Retinal pigment epithelial cell (primary cell): ENCODE data around the gene XPR1.
"Not testable (repeated sequence)": the region's sequence is repeated elsewhere in the genome, so short reads cannot be mapped to it uniquely, and the experiment has no call there.

Experiments
- DNase-seq: peaks from one replicate; pipeline ENCODE4 v3.0.0-alpha.2; 2010; ENCODE audit warnings: low read depth
- H3K4me3 ChIP-seq: 2 replicates; pipeline ENCODE4 v1.5.1; 2011; ENCODE audit warnings: mild to moderate bottlenecking, low read length, control low read depth, moderate library complexity
- TF ChIP-seq, protein P1 (sequence below): conservative IDR thresholded peaks from 2 replicates; pipeline ENCODE4 v1.5.1; 2011; ENCODE audit warnings: low read depth, low read length, control low read depth, inconsistent platforms

The XPR1 gene

DNA sequence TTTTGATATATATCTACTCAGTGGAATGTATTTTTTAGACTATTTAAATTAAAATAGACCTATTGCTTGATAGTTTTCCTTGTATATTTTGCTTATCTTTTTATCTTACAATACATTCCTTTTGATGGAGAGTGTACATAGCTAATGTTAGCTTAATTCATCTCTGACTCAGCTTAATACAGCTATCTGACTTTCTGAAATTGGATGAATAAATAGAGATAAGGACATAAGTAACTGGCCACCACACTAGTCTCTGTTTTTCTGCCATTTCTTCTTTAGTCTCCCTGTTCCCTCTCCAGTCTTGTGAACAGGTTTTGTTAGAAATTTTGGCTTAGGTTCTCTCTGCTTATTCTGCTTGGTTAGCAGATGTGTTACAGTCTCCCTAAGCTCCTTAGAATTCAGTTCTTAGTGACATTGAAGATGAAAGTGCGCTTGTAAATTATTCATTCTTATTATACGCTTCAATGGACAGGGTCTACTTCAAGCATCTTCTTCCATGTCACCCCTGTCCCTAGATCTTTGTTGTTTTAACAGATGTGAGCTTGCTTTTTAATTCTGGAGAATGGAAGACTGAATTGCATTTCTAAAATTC is 59.6 kb downstream of the XPR1 start:
- DNase-seq = no peak
- TF ChIP-seq, protein P1, sequence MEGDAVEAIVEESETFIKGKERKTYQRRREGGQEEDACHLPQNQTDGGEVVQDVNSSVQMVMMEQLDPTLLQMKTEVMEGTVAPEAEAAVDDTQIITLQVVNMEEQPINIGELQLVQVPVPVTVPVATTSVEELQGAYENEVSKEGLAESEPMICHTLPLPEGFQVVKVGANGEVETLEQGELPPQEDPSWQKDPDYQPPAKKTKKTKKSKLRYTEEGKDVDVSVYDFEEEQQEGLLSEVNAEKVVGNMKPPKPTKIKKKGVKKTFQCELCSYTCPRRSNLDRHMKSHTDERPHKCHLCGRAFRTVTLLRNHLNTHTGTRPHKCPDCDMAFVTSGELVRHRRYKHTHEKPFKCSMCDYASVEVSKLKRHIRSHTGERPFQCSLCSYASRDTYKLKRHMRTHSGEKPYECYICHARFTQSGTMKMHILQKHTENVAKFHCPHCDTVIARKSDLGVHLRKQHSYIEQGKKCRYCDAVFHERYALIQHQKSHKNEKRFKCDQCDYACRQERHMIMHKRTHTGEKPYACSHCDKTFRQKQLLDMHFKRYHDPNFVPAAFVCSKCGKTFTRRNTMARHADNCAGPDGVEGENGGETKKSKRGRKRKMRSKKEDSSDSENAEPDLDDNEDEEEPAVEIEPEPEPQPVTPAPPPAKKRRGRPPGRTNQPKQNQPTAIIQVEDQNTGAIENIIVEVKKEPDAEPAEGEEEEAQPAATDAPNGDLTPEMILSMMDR = no peak
- H3K4me3 ChIP-seq = no peak overlapping the region

DNA sequence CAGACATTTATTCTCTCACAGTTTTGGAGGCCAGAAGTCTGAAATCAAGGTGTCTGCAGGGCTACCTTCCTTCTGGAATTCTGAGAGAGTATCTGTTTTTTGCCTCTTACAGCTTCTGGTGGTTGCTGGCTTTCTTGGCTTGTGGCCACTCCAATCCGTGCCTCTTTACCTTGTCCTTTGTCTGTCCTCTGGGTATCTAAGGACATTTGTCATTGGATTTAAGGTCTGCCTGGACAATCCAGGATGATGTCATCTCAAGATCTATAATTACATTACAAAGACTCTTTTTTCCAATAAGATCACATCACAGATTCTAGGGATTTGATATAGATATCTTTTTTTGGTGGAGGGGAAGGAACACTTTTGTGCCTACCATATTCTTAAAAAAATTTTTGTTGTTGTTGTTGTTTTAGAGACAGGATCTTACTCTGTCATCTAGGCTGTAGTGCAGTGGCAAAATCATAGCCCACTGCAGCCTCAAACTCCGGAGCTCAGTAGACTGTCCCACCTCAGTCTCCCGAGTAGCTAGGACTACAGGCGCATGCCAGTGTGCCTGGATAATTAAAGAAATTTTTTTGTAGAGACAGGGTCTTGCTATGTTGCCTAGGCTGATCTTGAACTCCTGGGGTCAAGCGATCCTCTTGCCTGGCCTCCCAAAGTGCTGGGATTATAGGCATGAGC is 61.9 kb downstream of the XPR1 start:
- TF ChIP-seq, protein P1 = no peak
- no peak for DNase-seq
- no peak overlapping the region for H3K4me3 ChIP-seq

DNA sequence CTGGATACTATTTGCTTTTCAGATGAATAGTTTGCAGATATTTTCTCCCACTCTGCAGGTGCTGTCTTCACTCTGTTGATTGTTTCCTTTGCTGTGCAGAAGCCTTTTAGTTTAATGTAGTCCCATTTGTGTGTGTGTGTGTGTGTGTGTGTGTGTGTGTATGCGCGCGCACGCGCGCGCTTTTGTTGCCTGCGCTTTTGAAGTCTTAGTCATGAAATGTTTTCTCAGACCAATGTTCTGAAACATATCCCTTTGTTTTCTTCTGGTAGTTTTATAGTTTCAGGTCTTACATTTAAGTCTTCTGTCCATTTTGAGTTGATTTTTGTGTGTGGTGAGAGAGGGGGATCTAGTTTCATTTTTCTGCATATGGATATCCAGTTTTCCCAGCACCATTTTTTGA is 63.5 kb downstream of the XPR1 start:
- TF ChIP-seq, protein P1 = no peak
- no peak for DNase-seq
- no peak overlapping the region for H3K4me3 ChIP-seq

DNA sequence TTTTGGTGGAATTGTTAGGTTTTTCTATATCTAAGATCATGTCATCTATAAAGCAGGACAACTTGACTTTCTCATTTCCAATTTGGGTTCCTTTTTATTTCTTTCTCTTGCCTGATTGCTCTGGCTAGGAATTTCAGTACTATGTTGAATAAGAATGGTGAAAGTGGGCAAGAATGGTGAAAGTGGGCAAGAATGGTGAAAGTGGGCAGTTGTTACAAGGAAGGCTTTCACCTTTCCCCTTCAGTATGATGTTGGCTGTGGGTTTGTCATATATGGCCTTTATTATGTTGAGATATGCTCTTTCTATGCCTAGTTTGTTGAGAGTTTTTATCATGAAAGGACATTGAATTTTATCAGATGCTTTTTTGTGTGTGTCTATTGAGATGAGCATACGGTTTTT is 64.5 kb downstream of the XPR1 start:
- no peak overlapping the region for H3K4me3 ChIP-seq
- DNase-seq = no peak
- TF ChIP-seq, protein P1 = no peak

DNA sequence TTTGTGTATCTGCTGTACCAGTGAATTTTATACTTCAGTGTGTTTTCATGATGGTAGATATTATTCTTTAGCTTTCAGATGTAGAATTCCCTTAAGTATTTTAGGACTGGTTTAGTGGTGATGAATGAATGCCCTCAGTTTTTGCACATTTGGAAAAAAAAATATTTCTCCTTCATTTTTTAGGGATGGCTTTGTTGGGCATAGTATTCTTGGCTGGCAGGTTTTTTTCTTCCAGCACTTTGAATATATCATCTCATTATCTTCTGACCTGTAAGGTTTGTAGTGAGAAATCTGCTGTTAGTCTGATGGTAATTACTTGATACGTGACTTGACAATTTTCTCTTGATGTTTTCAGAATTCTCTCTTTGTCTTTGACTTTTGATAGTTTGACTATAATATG is 66.8 kb downstream of the XPR1 start:
- H3K4me3 ChIP-seq = no peak overlapping the region
- TF ChIP-seq, protein P1 = no peak
- DNase-seq = no peak

DNA sequence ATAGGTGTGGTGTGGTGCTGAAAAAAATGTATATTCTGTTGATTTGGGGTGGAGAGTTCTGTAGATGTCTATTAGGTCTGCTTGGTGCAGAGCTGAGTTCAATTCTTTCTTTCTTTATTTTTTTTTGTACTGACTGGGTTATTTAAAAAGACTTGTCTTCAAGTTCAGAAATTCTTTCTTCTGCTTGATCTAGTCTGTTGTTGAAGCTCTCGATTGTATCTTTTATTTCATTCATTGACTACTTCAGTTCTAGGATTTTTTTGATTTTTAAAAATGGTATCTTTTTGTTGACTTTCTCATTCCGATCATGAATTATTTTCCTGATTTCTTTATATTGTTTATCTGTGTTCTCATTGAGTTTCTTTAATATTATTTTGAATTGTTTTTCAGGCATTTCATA is 70.6 kb downstream of the XPR1 start:
- DNase-seq, H3K4me3 ChIP-seq: not testable (repeated sequence)

DNA sequence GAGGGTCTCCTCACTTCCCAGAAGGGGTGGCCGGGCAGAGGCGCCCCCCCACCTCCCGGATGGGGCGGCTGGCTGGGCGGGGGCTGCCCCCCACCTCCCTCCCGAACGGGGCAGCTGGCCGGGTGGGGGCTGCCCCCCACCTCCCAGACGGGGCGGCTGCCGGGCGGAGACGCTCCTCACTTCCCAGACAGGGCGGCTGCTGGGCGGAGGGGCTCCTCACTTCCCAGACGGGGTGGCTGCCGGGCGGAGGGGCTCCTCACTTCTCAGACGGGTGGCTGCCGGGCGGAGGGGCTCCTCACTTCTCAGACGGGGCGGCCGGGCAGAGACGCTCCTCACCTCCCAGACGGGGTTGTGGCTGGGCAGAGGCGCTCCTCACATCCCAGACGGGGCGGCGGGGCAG is 78.9 kb downstream of the XPR1 start:
- H3K4me3 ChIP-seq, DNase-seq: not testable (repeated sequence)

DNA sequence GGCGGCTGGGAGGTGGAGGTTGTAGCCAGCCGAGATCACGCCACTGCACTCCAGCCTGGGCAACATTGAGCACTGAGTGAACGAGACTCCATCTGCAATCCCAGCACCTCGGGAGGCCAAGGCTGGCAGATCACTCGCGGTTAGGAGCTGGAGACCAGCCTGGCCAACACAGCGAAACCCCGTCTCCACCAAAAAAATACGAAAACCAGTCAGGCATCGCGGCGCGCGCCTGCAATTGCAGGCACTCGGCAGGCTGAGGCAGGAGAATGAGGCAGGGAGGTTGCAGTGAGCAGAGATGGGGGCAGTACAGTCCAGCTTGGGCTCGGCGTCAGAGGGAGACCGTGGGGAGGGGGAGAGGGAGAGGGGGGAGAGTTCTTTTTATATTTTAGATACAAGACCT is 79.4 kb downstream of the XPR1 start:
- not testable (repeated sequence) for H3K4me3 ChIP-seq, DNase-seq

DNA sequence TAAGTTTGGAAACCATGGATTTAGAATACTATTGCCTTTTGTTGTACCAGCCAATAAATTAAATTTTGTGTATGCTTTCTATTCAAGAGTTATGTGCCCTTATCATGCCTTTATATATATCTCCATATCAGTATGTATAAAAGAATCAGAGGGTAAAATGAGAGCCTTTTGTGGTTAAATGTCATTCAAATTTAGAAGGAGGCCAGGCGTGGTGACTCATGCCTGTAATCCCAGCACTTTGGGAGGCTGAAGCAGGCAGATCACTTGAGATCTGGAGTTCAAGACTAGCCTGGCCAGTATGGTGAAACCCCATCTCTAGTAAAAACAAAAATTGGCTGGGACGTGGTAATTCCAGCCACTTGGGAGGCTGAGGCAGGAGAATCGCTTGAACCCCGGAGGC is 88.9 kb downstream of the XPR1 start:
- no peak for DNase-seq
- H3K4me3 ChIP-seq = no peak overlapping the region
- TF ChIP-seq, protein P1 = no peak
